ENCODE measurements around the gene NOL4L. TPM values are rescaled to one million over a fixed set of nuclear protein-coding genes. Genes with fewer than 3 reads are reported as not detected.
A peak's percentile ranks its signal among the peaks of the same experiment; 100 is the strongest.

NOL4L gene
- total RNA-seq, 1 experiment from 2014 or later, result 31.7 TPM

GRCh38 chr20:32455171-32455900 is 129.8 kb downstream of the NOL4L start:
- DNase-seq, result no peak
- H3T11ph ChIP-seq (ENCODE audit: low read length), result no peak overlapping the region
- no peak for TF ChIP-seq CTCF (conservative IDR thresholded peaks at IDR 0.05)
- H4K20me1 ChIP-seq (ENCODE audit: control insufficient read depth, insufficient read depth, insufficient read length), result no peaks in the 10 kb centered on the region
- no peak overlapping the region for H3K23ac ChIP-seq (ENCODE audit: insufficient read length, low read depth, low read length)
- H4K8ac ChIP-seq (replicated peaks; ENCODE audit: insufficient read length, low read depth, low read length), result no peak overlapping the region
- H3K9ac ChIP-seq (ENCODE audit: extremely low read depth, insufficient read length, low read length), result no peak overlapping the region
- no peak overlapping the region for H2AK5ac ChIP-seq (ENCODE audit: insufficient read length, low read length)
- Mint-ChIP-seq H3K9me3 (no peaks in the 10 kb centered on the region), H3K27me3 (ENCODE audit: low read depth) (no peaks in the 10 kb centered on the region), H3K4me3 (no peak overlapping the region), H3K4me1 (peaks cover 12 to 14% of the 10 kb centered on the region in 2 experiments), H3K36me3 (ENCODE audit: insufficient read depth in 1 of 3, low read depth in 3 of 3) (peaks cover 17 to 42% (median 35%) of the 10 kb centered on the region in 3 experiments), H3K27ac (peak overlapping the region in 1 of 3 experiments; percentile 81; a peak in 2 of 7 replicates)
- WGBS (ENCODE audit: extremely low coverage, insufficient read length, low lambda C conversion rate), result no CpG with 5 or more reads among the region's 12 CpGs
- H3K14ac ChIP-seq (ENCODE audit: insufficient read depth, low read length), result no peak overlapping the region
- H4K5ac ChIP-seq (ENCODE audit: insufficient read length, low read depth, low read length), result no peak overlapping the region
- no peaks in the 10 kb centered on the region for H3K79me1 ChIP-seq (ENCODE audit: insufficient read depth, low read depth, low read length, poor library complexity, severe bottlenecking)
- H3K23me2 ChIP-seq (ENCODE audit: insufficient read length, low read depth, low read length, poor library complexity, severe bottlenecking), result peaks cover 4% of the 10 kb centered on the region
- H2BK5ac ChIP-seq (ENCODE audit: insufficient read length, low read length), result no peak overlapping the region
- no peaks in the 10 kb centered on the region for H3K79me2 ChIP-seq (ENCODE audit: insufficient read depth, low read length)
- H3K27ac ChIP-seq (ENCODE audit: insufficient read length, low read depth, low read length), result no peak overlapping the region
- no peak overlapping the region for H3K4ac ChIP-seq (ENCODE audit: low read depth, low read length)
- no peak overlapping the region for H3K4me2 ChIP-seq (ENCODE audit: insufficient read depth, insufficient read length, low read length)
- no peak overlapping the region for H2BK15ac ChIP-seq (ENCODE audit: low read depth, low read length)
- H2BK20ac ChIP-seq (ENCODE audit: low read depth, low read length, poor library complexity, severe bottlenecking), result no peak overlapping the region
- no peak overlapping the region for H3K18ac ChIP-seq (ENCODE audit: insufficient read length, low read depth, low read length)
- H4K91ac ChIP-seq (ENCODE audit: insufficient read length, low read depth, low read length), result no peak overlapping the region
- H3K56ac ChIP-seq (ENCODE audit: insufficient read length, low read depth, low read length), result no peak overlapping the region
- H2AFZ ChIP-seq (ENCODE audit: low read length), result no peak overlapping the region
- no peaks in the 10 kb centered on the region for H3K4me1 ChIP-seq (ENCODE audit: insufficient read depth, low read length)
- H2BK120ac ChIP-seq (ENCODE audit: low read depth, low read length, poor library complexity, severe bottlenecking), result no peak overlapping the region
- H3K27me3 ChIP-seq (ENCODE audit: insufficient read depth, low read length), result no peaks in the 10 kb centered on the region
- no peaks in the 10 kb centered on the region for H3K9me3 ChIP-seq (ENCODE audit: control insufficient read depth, low read depth, low read length)
- H2BK12ac ChIP-seq (ENCODE audit: insufficient read length, low read depth, low read length), result no peak overlapping the region
